Osteocyte (in vitro differentiated cells): ENCODE results near the gene QARS1. TPM values are rescaled to one million over a fixed set of nuclear protein-coding genes. Genes with fewer than 3 reads are reported as not detected.

Experiments
- DNase-seq: peaks from one replicate; pipeline ENCODE4 v3.0.0; 2021; ENCODE audit warnings: mixed read lengths; ENCODE audit not compliant: unreplicated experiment; ENCODE audit errors: extremely low spot score
- H3K27ac Mint-ChIP-seq: one replicate; pipeline ENCODE4 v1.8.0; 2021; ENCODE audit warnings: mild to moderate bottlenecking, mixed read lengths; ENCODE audit not compliant: unreplicated experiment
- H3K27me3 Mint-ChIP-seq: one replicate; pipeline ENCODE4 v1.8.0; 2021; ENCODE audit warnings: mixed read lengths; ENCODE audit not compliant: unreplicated experiment
- H3K36me3 Mint-ChIP-seq: one replicate; pipeline ENCODE4 v1.8.0; 2021; ENCODE audit warnings: mixed read lengths; ENCODE audit not compliant: unreplicated experiment
- H3K4me1 Mint-ChIP-seq: one replicate; pipeline ENCODE4 v1.8.0; 2021; ENCODE audit warnings: mixed read lengths; ENCODE audit not compliant: unreplicated experiment
- H3K4me3 Mint-ChIP-seq: one replicate; pipeline ENCODE4 v1.8.0; 2021; ENCODE audit warnings: mild to moderate bottlenecking, moderate library complexity, mixed read lengths; ENCODE audit not compliant: unreplicated experiment
- H3K9me3 Mint-ChIP-seq: one replicate; pipeline ENCODE4 v1.8.0; 2021; ENCODE audit warnings: mixed read lengths; ENCODE audit not compliant: unreplicated experiment
- total RNA-seq: library from RNA; stranded (reverse); gene quantifications from 2 replicates; pipeline ENCODE4 v1.2.1, GENCODE V29; 2021
- TF ChIP-seq, protein P1 (sequence below): fragments of 200-600 bp; sonication (generic); IDR thresholded peaks from 2 replicates; pipeline ENCODE4 v1.5.0; 2021; ENCODE audit warnings: antibody characterized with exemption, mild to moderate bottlenecking, moderate library complexity

The QARS1 gene
- total RNA-seq, 1 donor from 2014 or later, result 266 TPM

DNA sequence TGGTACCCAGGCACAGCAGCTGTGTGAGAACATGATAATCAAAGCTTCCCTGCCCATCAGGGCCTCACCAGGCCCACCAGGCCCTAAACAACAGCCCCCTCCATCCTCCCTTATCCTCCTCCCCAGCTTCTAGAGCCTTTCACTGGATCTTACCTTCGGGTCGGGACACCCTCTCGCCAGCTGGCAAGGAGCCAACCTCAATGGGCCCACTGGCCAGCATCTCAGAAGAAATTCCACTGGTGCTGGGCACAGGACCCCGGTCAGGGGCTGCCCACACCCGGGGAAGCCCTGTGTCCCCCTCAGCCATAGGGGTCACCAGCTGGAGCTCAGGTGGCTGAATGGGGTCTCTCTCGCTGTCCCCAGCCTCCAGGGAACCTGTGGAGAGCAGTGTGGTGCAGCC lies 6.8 kb upstream of the QARS1 start:
- TF ChIP-seq, protein P1, sequence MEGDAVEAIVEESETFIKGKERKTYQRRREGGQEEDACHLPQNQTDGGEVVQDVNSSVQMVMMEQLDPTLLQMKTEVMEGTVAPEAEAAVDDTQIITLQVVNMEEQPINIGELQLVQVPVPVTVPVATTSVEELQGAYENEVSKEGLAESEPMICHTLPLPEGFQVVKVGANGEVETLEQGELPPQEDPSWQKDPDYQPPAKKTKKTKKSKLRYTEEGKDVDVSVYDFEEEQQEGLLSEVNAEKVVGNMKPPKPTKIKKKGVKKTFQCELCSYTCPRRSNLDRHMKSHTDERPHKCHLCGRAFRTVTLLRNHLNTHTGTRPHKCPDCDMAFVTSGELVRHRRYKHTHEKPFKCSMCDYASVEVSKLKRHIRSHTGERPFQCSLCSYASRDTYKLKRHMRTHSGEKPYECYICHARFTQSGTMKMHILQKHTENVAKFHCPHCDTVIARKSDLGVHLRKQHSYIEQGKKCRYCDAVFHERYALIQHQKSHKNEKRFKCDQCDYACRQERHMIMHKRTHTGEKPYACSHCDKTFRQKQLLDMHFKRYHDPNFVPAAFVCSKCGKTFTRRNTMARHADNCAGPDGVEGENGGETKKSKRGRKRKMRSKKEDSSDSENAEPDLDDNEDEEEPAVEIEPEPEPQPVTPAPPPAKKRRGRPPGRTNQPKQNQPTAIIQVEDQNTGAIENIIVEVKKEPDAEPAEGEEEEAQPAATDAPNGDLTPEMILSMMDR, result no peak
- peaks cover 40% of the 10 kb centered on the region for H3K36me3 Mint-ChIP-seq
- H3K4me1 Mint-ChIP-seq, result no peaks in the 10 kb centered on the region
- no peak overlapping the region for H3K27ac Mint-ChIP-seq
- no peaks in the 10 kb centered on the region for H3K27me3 Mint-ChIP-seq
- no peak for DNase-seq
- H3K9me3 Mint-ChIP-seq, result no peaks in the 10 kb centered on the region
- no peak overlapping the region for H3K4me3 Mint-ChIP-seq

DNA sequence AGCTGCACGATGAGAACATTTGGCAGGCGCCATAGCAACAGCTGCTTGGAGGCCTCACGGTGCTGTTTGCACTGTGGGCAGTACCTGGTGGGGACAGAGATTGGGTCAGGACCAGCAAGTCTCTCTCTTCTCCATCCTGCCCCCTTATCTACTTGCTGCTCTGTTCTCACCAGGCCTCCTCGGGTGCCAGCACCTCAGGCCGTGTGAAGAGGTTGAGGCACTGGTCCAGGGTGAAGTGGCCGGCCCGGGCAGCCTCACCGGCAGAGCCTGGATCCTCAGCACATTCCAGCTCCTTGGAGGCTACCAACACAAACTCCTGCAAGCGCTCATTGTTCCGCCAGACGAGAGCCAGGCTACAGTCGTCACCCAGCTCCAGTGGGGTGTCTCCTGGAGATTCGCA lies 6.2 kb upstream of the QARS1 start:
- no peaks in the 10 kb centered on the region for H3K9me3 Mint-ChIP-seq
- TF ChIP-seq, protein P1, result no peak
- peaks cover 36% of the 10 kb centered on the region for H3K36me3 Mint-ChIP-seq
- no peak overlapping the region for H3K4me3 Mint-ChIP-seq
- DNase-seq, result no peak
- H3K4me1 Mint-ChIP-seq, result peaks cover 3% of the 10 kb centered on the region
- H3K27me3 Mint-ChIP-seq, result no peaks in the 10 kb centered on the region
- no peak overlapping the region for H3K27ac Mint-ChIP-seq

DNA sequence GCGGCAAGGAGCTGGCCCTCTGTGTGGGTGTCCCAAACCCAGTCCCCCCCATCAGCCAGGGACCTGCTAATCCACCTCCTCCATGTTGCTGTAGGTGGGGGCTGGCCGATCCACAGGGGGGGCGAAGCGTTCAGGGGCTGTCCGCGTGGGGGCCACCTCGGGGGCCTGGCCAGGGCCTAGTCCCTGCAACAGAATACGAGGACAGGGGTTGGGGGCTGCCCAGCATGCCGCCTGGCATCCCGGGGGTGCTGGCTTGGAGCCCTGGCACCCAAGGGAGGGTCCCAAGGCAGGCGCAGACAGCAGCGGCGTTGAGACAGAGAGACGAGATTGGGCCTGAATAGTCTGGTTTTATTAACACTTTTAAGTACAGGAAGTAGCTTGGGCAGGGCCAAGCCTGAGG lies 3.8 kb upstream of the QARS1 start:
- H3K36me3 Mint-ChIP-seq, result peaks cover 16% of the 10 kb centered on the region
- H3K27me3 Mint-ChIP-seq, result no peaks in the 10 kb centered on the region
- no peak for DNase-seq
- H3K4me3 Mint-ChIP-seq, result no peak overlapping the region
- TF ChIP-seq, protein P1, result no peak
- H3K4me1 Mint-ChIP-seq, result peaks cover 22% of the 10 kb centered on the region
- no peaks in the 10 kb centered on the region for H3K9me3 Mint-ChIP-seq
- H3K27ac Mint-ChIP-seq, result no peak overlapping the region

DNA sequence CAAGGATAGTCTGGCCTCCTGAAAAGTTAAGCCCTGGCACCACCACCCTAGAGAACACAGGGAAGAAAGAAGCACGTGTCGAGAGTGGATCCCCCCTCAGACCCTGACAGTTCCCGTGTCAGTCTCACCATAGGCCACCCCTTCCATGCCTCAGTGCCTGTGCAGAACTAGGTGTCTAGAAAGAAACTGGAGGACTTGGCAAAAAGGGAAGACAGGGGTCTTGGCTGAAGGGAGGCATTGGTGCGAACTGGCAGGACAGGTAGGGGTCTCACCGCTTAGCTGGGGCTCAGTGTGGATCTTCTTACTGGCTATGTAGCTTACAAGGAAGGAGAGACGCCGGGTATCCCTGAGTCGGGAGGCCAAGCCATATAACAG lies 518 bp downstream of the QARS1 start:
- Mint-ChIP-seq H3K9me3 (no peaks in the 10 kb centered on the region), H3K27ac (peak overlapping the region; percentile 97), H3K36me3 (peaks cover 33% of the 10 kb centered on the region), H3K4me1 (peaks cover 27% of the 10 kb centered on the region), H3K4me3 (peak overlapping the region; percentile 98), H3K27me3 (no peaks in the 10 kb centered on the region)
- no peak for DNase-seq
- TF ChIP-seq, protein P1, result no peak

DNA sequence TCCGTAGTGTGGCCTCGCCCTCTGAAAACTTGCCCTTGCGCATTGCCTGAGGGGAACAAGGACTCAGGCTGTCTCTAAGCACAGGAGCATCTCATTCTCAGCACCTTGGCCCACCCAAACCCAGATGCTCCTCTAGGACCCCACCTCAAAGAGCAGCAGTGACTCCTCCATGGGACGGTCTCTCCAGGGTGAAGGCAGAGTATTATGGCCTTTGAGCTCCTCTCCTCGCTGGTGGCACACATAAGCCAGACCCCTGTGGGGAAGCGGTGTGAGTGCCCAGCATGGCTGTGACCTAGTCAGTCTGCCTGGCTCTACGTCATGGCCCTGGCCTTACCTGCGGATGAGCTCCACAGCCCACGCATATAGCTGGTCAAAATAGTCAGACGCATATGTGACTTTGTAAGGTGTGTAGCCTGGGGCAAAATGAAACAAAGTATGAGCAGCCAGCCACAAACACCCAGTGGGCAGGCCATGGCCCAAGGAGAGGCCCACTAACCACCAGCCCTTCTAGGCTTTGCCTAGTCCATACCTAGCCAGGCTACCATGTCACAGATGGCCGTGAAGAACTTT lies 4.4 kb downstream of the QARS1 start:
- H3K36me3 Mint-ChIP-seq, result peaks cover 38% of the 10 kb centered on the region
- TF ChIP-seq, protein P1, result no peak
- H3K9me3 Mint-ChIP-seq, result no peaks in the 10 kb centered on the region
- no peaks in the 10 kb centered on the region for H3K27me3 Mint-ChIP-seq
- DNase-seq, result no peak
- H3K4me3 Mint-ChIP-seq, result no peak overlapping the region
- peaks cover 17% of the 10 kb centered on the region for H3K4me1 Mint-ChIP-seq
- no peak overlapping the region for H3K27ac Mint-ChIP-seq
